GM21390 (cell line): ENCODE measurements around the gene ZMIZ1.

Experiments
- ATAC-seq: cut with Tn5 transposase; IDR thresholded peaks from one replicate; pipeline ENCODE4 v1.9.1; 2021; ENCODE audit not compliant: unreplicated experiment

The ZMIZ1 gene

GRCh38 chr10:79260811-79261740 is 192.3 kb downstream of the ZMIZ1 start:
- ATAC-seq: no peak

- no peak for ATAC-seq
Observed at GRCh38 chr10:79262131-79262530, 193.4 kb downstream of the ZMIZ1 start.

GRCh38 chr10:79262959-79263746 is 194.4 kb downstream of the ZMIZ1 start:
- no peak for ATAC-seq

- ATAC-seq: no peak
Observed at GRCh38 chr10:79263939-79264338, 195.2 kb downstream of the ZMIZ1 start.

GRCh38 chr10:79264942-79265341 is 196.2 kb downstream of the ZMIZ1 start:
- ATAC-seq: no peak

- peak; percentile 36 for ATAC-seq
Observed at GRCh38 chr10:79266084-79266483, 197.3 kb downstream of the ZMIZ1 start.

GRCh38 chr10:79266543-79267312 is 198.0 kb downstream of the ZMIZ1 start:
- peak; percentile 85 for ATAC-seq

- ATAC-seq: no peak
Observed at GRCh38 chr10:79267499-79267898, 198.7 kb downstream of the ZMIZ1 start.

GRCh38 chr10:79268161-79268601 is 199.4 kb downstream of the ZMIZ1 start:
- no peak for ATAC-seq

GRCh38 chr10:79268742-79269141 is 200.0 kb downstream of the ZMIZ1 start:
- no peak for ATAC-seq

- ATAC-seq: no peak
Observed at GRCh38 chr10:79269443-79269842, 200.7 kb downstream of the ZMIZ1 start.

- ATAC-seq: no peak
Observed at GRCh38 chr10:79269969-79270368, 201.2 kb downstream of the ZMIZ1 start.

GRCh38 chr10:79270466-79271246 is 201.9 kb downstream of the ZMIZ1 start:
- no peak for ATAC-seq

- ATAC-seq: no peak
Observed at GRCh38 chr10:79272353-79272752, 203.6 kb downstream of the ZMIZ1 start.

GRCh38 chr10:79273604-79274003 is 204.8 kb downstream of the ZMIZ1 start:
- no peak for ATAC-seq

- no peak for ATAC-seq
Observed at GRCh38 chr10:79274279-79275104, 205.7 kb downstream of the ZMIZ1 start.

- no peak for ATAC-seq
Observed at GRCh38 chr10:79275105-79275430, 206.3 kb downstream of the ZMIZ1 start.

GRCh38 chr10:79275431-79275851 is 206.7 kb downstream of the ZMIZ1 start:
- no peak for ATAC-seq

GRCh38 chr10:79277579-79278269 is 209.0 kb downstream of the ZMIZ1 start:
- no peak for ATAC-seq
